C4-2B (cell line): Measurements from ENCODE around the gene GPC5.

ENCODE experiments used
- ZFX ChIP-seq: fragments of 450-650 bp; IDR thresholded peaks from 2 replicates; pipeline ENCODE4 v1.6.1; 2017
- TF ChIP-seq, protein P1 (sequence below): fragments of 450-650 bp; conservative IDR thresholded peaks from 2 replicates; pipeline ENCODE4 v1.5.1; 2017; ENCODE audit warnings: mild to moderate bottlenecking

DNA sequence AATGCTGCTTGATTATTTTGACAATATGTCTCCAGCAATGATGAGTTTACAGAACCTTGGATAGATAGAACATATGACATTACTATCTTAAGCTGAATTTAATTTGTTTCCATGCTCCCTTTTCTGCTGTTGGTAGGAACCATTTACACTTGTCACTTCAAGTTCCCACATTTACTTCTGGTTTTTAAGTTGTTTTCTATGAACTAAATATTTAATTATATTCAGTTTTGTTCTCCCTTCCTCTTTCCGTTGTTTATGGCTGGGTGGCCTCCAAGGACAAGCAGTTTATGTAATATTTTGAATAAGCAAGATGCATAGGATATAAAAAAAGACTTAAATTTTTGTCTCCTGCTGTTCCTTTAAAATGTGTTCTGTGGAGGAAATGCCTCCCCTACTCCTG is 860.6 kb downstream of the GPC5 start:
- TF ChIP-seq ZFX: no peak
- TF ChIP-seq, protein P1, sequence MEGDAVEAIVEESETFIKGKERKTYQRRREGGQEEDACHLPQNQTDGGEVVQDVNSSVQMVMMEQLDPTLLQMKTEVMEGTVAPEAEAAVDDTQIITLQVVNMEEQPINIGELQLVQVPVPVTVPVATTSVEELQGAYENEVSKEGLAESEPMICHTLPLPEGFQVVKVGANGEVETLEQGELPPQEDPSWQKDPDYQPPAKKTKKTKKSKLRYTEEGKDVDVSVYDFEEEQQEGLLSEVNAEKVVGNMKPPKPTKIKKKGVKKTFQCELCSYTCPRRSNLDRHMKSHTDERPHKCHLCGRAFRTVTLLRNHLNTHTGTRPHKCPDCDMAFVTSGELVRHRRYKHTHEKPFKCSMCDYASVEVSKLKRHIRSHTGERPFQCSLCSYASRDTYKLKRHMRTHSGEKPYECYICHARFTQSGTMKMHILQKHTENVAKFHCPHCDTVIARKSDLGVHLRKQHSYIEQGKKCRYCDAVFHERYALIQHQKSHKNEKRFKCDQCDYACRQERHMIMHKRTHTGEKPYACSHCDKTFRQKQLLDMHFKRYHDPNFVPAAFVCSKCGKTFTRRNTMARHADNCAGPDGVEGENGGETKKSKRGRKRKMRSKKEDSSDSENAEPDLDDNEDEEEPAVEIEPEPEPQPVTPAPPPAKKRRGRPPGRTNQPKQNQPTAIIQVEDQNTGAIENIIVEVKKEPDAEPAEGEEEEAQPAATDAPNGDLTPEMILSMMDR: no peak
